Adipose tissue (tissue), 3 donors: ENCODE results near the gene EPYC. TPM values are rescaled to one million over a fixed set of nuclear protein-coding genes. Genes with fewer than 3 reads are reported as not detected.

Experiments used
- H3K27ac ChIP-seq: one replicate; pipeline ENCODE4 v1.5.1; 2013; ENCODE audit warnings: low read depth, low read length
- WGBS, 3 donors: extraction: QIAGEN DNeasy Blood & Tissue Kit; methylation state at CpG; one replicate each; pipeline ENCODE4 v1.1.7; 2013; 5-methylcytosine and 5-hydroxymethylcytosine counted together
- polyA plus RNA-seq, 3 donors: library from polyadenylated mRNA; stranded (reverse); fragments of 200-250 nt; gene quantifications; one replicate each; pipeline ENCODE4 v1.2.3, GENCODE V29; 2013
- donor health status: healthy with polysubstance abuse.
- donor health status: Bipolar disorder and iron deficiency.
- donor health status: healthy.

The EPYC gene
- polyA plus RNA-seq, 3 donors = 0.04 to 3.8 TPM; not detected in 1

DNA sequence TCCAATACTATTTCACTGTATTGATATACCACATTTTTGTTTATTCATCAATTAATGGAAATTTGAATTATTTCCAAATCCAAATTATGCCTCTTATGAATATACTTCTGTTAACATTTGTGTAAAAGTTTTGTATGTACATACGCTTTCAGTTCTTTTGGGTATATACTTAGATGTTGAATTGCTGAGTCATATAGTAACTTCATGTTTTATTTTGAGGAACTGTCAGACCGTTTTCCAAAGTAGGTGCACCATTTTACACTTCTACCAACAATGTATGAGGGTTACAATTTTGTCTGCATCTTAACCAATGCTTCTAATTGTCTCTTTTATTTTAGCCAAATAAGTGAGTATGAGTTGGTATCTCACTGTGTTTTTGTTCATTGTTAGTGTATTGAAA is 39.6 kb downstream of the EPYC start:
- no peak overlapping the region for H3K27ac ChIP-seq
- WGBS, 3 donors = 74 to 86% (median 80%) methylated on average over 2 of the region's 2 CpGs

DNA sequence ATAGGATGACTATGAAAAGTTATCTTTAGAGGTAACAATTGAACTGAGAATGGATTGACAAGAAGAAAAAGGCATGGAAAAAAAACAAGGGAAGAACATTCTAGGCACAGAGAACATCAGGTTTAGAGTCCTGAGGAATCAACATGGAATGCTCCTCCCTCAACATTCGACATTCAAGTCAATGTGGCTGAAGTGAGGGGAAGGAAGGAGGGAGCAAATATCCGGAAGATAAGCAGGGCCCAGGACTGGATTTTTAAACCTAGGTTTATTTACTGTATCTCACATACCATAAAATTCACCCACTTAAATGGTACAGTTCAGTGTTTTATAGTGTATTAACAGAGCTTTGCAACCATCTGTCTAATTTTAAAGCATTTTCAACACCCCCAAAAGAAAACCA is 40.2 kb downstream of the EPYC start:
- no peak overlapping the region for H3K27ac ChIP-seq
- WGBS, 3 donors = 46 to 66% (median 58%) methylated on average over 2 of the region's 2 CpGs

DNA sequence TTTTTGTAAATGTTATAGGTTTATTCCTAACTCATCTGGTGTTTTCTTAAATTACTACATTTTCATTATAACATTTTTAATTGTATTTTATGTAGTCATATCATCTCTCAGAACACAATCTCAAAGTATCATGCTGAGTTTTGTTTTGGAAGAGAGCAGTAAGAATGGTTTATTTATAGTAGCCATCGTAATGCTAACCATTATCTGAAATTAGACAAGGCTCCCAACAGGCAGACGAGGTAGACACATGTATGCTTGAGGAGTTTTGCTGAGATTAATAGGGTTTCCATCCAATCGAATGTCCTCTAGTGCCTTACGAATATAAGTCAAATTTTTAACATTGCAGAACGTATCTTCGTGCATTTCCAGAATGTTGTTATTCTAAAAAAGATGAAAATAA is 40.8 kb downstream of the EPYC start:
- WGBS, 3 donors = 73 to 87% (median 86%) methylated on average over 6 of the region's 6 CpGs
- no peak overlapping the region for H3K27ac ChIP-seq

DNA sequence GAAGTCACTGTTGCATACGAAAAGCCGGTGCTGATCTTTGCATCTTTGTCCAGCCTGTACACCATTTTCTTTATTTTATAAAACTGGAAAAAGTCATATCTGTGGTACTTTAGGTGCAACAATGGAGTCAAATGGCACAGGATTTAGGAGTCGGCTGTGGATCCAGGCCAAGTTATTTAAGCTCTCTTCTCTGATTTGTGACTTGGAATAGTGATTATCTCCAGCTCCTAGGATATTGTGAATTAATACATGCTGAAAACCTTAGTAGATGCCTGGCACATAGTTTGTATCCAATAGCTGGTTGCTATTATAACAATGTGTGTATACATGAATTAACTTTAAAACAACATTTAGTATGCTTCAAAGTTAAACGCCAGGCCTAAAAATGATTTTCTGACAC is 43.6 kb downstream of the EPYC start:
- no peak overlapping the region for H3K27ac ChIP-seq

GRCh38 chr12:90959538-90960139 is 45.1 kb downstream of the EPYC start:
- WGBS, 3 donors = 2 to 7% (median 2%) methylated on average over 4 of the region's 4 CpGs
- H3K27ac ChIP-seq = no peak overlapping the region

More for the DNA sequence above, 43.6 kb downstream of the EPYC start:
- 90 to 92% (median 92%) methylated on average over 4 of the region's 4 CpGs for WGBS, 3 donors

DNA sequence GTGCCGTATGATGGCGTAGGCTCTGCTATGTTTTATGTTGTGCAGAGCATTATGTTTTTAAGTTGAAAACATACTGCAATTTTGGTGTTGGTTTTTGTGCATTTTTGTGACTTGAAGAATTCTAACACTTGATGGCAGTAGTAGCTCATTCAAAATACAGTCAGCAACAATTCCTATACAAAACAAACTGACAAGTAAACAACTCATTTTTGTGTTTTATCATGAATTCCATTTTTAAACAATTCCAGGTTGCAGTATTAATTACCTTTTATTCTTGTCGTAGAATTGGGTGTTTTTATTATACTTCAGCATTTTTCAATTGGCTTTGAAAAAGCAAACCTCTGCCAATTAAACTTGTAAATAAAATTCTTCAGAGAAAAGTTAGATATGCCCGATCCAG is 45.7 kb downstream of the EPYC start:
- WGBS, 3 donors = 55 to 58% (median 58%) methylated on average over 4 of the region's 4 CpGs
- no peak overlapping the region for H3K27ac ChIP-seq

- no peak overlapping the region for H3K27ac ChIP-seq
- 61 to 68% (median 67%) methylated on average over 3 of the region's 3 CpGs for WGBS, 3 donors
Measured at GRCh38 chr12:90958347-90958746, 46.4 kb downstream of the EPYC start.

DNA sequence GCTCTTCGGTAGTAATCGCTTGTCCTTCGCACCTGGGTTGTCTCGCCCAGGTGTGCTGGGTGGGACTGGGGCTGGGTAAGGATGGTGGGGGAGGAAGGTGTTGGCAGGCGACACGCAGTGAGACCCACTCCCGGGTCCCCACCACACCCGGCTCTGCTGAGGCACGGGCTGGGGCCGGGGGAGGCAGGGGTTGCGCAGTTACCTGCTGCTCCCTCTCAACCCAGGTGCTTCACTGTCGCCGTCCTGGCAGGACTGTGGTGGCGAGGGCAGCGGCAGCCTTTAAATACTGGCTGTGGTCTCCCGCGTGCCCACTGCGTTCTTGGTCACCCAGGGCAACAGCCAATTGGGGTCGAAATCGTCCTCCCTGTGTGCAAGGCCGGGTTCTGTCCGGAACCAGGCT is 49.9 kb downstream of the EPYC start, which contains the start of gene CCER1:
Gene CCER1 (minus strand): TSS at position 256 of the 400 bp plus-strand sequence. CDS start 434 bp downstream, outside the sequence.
- 96% methylated on average over 22 of the region's 22 CpGs for WGBS, 3 donors
- no peak within 1 kb of the TSS for H3K27ac ChIP-seq

GRCh38 chr12:90954428-90954827 is 50.3 kb downstream of the EPYC start:
- H3K27ac ChIP-seq = no peak overlapping the region
- 92 to 97% (median 96%) methylated on average over 22 to 25 of the region's 25 CpGs for whole genome bisulfite sequencing, 3 donors

GRCh38 chr12:90953956-90954421 is 50.8 kb downstream of the EPYC start:
- WGBS, 3 donors = 76 to 81% (median 79%) methylated on average over 31 to 32 of the region's 32 CpGs

GRCh38 chr12:90951432-90952105 is 53.2 kb downstream of the EPYC start:
- no peak overlapping the region for H3K27ac ChIP-seq

More at GRCh38 chr12:90953956-90954421, 50.8 kb downstream of the EPYC start:
- no peak overlapping the region for H3K27ac ChIP-seq

DNA sequence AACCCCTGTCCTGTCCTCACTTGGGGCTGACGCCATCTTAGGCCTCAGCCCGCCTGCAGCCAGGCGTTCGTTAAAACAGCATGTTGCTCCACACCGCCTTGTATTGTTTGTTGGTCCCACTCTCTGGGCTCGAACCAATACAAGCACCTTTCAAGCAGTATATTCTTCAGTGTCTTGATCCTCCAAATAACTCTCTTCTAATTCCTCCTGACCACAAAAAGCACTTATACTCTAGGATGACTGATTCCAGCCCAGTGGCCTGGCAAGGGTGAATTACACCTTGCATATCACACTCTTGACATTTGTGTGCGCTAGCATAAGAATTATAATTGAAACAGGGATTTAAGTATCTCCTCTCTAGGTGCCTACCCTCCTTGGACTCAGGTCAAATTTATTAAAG is 56.9 kb downstream of the EPYC start:
- 96 to 98% (median 96%) methylated on average over 7 of the region's 7 CpGs for WGBS, 3 donors

DNA sequence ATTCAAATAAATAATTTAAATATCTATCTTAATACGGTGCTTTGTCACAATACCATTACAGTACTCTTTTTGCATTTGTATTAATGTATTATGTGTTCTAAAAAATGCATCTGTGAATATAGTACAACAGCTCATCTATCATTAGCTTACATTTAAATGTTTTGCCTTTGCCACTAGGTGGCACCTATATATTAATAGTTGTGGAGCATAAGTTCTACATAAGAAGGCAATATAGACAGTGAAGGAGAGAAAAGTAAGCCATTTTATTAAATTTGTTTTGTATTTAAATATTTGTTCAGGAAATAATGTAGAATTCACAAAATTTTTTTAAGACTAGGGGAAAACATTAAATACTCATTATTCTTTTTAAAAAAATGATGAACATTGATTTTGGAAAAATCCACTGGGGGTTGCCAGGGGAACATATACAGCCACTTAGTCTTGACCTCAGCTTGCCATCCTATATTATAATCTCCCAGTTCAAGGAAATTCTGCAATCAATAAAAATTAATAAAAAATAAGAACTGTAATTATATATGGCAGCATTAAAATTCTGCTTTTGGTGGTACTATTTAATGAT is 59.6 kb downstream of the EPYC start:
- WGBS, 3 donors = 16 to 56% (median 47%) methylated on average over 1 of the region's 1 CpG
- H3K27ac ChIP-seq = no peak overlapping the region

More for the DNA sequence above, 56.9 kb downstream of the EPYC start:
- no peak overlapping the region for H3K27ac ChIP-seq

DNA sequence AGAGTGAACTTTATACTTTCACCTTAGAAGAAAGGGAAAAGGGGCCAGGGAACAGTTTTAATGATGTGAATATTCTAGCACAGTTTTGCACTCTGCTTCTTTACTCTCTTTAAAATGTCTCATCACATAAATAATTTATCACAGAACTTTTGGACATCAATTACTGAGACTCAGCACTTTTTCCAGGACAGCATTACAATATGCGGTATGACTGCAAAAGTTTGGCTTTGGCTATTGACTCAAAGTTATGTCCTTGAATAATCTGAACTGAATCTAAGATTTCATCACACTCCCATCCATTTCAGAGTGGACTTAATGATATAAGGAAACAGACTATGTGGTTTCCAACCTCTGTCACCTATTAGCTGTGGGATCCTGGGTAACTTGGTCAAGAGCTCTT is 61.5 kb downstream of the EPYC start:
- WGBS, 3 donors = 69 to 74% (median 71%) methylated on average over 1 of the region's 1 CpG
- no peak overlapping the region for H3K27ac ChIP-seq

- 48 to 58% (median 48%) methylated on average over 3 of the region's 3 CpGs for WGBS, 3 donors
- no peak overlapping the region for H3K27ac ChIP-seq
Measured at GRCh38 chr12:90940872-90941499, 63.8 kb downstream of the EPYC start.

GRCh38 chr12:90939382-90939781 is 65.4 kb downstream of the EPYC start:
- WGBS, 3 donors = 88 to 91% (median 90%) methylated on average over 1 of the region's 1 CpG
- H3K27ac ChIP-seq = no peak overlapping the region

DNA sequence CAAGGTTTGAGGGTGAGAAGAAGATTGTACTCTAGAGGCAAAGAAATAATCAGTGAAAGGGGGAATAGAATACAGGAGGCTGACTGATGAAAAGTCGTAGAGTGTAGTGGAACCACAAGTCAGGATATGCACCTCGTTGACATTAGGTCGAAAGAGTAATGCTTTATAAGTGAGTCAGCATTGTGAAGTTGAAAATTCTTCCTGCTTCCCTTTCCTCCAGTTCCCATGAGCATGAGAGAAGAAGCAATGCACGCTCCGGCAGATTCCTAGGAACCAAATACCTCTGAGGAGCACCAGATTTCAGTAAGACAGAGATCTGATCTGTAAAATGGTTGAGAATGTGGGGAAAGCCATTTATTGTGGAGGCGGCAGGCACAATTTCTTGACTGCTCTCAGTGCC is 66.3 kb downstream of the EPYC start:
- no peak overlapping the region for H3K27ac ChIP-seq
- WGBS, 3 donors = 45 to 69% (median 50%) methylated on average over 6 of the region's 6 CpGs

- no peak overlapping the region for H3K27ac ChIP-seq
- WGBS, 3 donors = 37 to 71% (median 69%) methylated on average over 2 of the region's 2 CpGs
Measured at GRCh38 chr12:90937651-90938050, 67.1 kb downstream of the EPYC start.
